HG02642 (cell line): ENCODE measurements around the gene LRRC71.

ENCODE experiments used
- ATAC-seq: cut with Tn5 transposase; IDR thresholded peaks from one replicate; pipeline ENCODE4 v1.9.1; 2021; ENCODE audit warnings: mild to moderate bottlenecking; ENCODE audit not compliant: unreplicated experiment, poor library complexity

Gene LRRC71

GRCh38 chr1:156920233-156921052 is at the start of gene LRRC71:
TSS of gene LRRC71 (plus strand) at chr1:156920632. CDS start at chr1:156920804, 172 bp downstream.
- ATAC-seq = no peak

GRCh38 chr1:156873659-156874058 is 46.8 kb upstream of the LRRC71 start:
- no peak for ATAC-seq

- ATAC-seq = no peak
These were observed 46.3 kb upstream of the LRRC71 start for GRCh38 chr1:156874142-156874541.

GRCh38 chr1:156874572-156875340 is 45.7 kb upstream of the LRRC71 start:
- ATAC-seq = no peak

DNA sequence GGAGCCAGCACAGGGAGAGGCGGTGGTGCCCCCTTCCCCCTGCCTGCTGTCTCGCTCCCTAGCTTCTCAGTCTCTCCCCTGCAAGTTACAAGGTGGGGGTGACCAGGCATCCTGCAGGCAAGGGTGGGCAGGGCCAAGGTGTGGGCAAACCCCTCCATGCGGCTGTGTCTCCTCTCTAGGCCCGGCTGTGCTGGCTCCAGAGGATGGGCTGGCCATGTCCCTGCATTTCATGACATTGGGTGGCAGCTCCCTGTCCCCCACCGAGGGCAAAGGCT is 45.2 kb upstream of the LRRC71 start:
- ATAC-seq = no peak

DNA sequence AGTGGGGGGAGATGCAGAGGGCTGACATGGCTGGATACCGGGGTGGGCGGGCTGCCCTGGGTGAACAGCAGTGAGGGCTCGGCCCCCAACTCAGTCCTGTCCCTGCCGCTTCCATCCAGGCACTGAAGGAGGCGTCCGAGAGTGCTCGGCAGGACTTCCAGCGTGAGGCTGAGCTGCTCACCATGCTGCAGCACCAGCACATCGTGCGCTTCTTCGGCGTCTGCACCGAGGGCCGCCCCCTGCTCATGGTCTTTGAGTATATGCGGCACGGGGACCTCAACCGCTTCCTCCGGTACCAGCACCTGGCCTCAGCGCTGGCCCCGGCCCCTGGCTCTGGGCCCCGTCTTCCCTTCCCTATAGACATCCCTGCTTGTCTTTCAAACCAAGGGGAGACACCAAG is 44.2 kb upstream of the LRRC71 start:
- ATAC-seq = no peak

- ATAC-seq = no peak
These were observed 42.8 kb upstream of the LRRC71 start for GRCh38 chr1:156877433-156878170.

GRCh38 chr1:156879876-156880275 is 40.6 kb upstream of the LRRC71 start:
- ATAC-seq = no peak

DNA sequence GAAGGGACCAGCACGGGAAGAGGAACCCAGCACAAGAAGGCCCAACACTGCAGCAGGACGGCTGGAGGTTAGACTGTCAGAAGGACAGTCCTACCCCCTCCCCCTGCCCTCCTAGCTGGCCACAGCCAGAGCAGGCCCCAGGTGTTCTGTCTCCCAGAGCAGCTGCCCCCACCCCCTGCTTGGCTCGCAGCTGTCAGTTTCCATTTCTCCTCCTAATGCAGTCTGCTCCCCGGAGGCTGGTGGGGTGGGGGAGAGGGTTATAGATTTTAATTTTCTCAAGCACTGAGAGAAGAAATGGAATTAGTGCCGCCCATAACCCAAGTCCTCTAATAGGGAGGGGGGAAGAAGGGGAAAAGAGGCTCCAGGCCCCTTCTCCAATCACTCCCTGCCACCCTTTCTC is 40.0 kb upstream of the LRRC71 start:
- ATAC-seq = no peak

DNA sequence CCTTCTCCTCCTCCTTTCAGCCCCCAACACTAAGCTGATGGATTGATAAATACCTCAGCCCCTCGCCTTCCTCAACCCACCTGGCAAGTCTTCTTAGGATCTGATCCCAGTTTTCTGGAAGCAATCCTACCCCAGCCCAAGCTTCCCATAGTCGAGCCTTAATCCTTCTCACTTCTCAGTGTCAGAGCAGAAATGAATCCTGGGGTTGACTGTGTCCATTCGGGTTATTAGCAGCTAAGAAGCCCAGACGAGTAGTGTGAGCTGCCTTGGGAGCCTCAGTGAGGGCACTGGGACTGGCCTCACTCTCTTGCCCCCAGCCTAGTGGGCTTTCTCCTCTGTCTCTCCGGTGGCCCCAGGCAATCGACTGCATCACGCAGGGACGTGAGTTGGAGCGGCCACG is 39.3 kb upstream of the LRRC71 start:
- no peak for ATAC-seq

- ATAC-seq = no peak
These were observed 38.8 kb upstream of the LRRC71 start for GRCh38 chr1:156881663-156882062.

DNA sequence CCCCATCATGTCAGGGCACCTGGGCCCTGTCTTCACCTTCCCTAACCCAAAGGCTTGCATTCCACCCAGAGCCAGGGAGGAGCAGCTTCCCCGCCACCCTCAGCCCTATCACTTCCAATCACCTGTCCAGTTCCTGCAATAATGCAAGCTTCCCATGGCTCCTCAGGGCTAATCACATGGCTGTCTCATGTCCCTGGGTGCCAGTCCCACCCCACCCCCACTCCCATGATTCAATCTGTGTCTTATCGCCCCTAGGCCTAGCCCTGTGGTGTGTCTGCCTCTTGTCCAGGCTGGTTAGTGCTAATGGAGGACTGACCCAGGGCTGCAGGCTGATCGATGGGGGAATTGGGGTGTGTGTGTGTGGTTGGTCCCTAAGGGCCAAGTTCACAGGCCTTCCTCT is 37.9 kb upstream of the LRRC71 start:
- ATAC-seq = no peak

DNA sequence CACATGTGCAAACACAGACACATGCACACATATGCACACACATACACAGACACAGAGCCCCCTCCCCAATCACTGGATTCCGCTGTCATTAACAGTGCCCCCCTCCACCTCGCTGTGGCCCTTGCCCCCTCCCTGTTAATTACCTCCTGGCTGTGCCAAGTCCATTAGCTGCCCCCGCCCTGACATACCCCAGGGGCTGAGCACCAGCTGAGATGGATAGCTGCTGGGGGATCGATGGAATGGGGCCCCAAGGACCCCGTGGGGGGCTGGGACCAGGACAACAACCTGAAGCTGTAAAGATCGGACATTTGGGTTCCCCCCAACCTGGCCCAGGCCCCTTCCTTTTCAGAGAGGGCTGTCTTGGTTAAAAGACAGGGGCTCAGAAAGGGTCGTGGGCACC is 36.5 kb upstream of the LRRC71 start:
- ATAC-seq = no peak

DNA sequence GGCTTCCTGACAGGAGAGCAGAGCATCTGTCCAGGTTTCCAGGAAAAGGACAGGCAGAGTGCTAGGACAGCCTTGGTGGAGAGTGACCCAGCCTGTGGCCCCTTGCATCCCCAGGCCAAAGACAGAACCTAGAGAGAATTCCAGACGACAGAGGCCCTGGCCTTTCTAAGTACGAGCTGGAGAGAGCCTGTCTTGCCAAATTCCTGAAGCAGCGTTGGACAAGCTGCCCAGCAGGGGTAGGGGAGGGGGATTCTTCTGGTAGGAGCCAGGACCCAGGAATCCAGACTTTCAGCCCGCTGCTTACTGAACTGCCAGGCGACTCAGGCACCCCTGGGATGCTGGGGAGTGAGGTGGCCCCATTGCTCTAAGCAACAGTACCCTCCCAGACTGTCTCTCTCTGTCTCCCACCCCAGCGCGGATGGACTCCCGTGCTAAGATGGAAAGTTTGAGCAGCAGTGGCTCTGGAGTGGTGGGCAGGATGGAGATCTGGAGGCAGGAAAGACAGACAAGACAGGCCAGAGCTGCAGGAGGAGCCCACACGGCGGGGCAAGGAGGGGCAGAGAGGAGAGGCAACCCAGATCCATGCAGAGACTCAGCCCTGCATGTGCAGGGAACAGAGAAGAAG is 35.8 kb upstream of the LRRC71 start:
- ATAC-seq = no peak

DNA sequence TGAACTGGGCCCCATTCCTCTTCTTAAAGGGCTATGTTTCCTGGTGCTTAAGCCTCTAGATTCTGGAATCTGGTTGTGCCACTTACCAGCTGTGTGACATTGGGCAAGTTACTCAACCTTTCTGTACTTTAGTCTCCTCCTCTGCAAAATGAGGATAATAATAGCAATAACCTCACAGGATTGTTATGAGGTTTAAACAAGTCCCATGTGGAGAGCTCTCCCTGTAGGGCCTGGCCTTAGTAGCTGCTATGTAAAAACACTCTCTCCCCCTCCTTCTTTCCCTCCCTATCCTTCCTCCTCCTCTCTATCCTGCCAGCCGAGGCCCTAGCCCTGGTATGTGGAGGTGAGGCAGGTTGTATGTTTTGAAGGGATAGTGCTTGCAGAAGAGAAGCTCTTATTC is 35.1 kb upstream of the LRRC71 start:
- no peak for ATAC-seq

DNA sequence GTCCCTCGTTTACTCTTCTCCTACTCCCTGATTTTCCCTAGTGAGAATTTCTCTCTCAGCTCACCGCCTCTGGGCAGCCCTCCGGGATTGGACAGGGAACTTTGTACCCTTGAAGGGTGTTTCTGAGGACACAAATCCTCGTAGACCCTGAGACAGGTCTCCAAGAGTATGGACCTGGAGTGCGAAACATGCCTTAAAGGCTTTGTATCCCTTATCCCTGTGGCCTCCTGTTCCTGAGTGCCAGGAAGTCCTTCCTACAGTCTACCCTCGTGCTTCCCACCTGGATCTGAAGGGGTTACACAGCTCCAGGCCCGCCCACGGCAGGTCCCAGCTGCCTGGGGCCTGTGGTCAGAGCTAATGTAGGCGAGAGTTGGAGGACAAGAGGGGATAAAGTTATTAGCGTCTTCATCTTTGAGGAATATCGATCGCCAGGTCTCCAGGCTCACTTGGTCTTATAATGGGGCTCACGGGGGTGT is 34.5 kb upstream of the LRRC71 start:
- no peak for ATAC-seq

GRCh38 chr1:156886583-156887281 is 33.7 kb upstream of the LRRC71 start:
- ATAC-seq = no peak

DNA sequence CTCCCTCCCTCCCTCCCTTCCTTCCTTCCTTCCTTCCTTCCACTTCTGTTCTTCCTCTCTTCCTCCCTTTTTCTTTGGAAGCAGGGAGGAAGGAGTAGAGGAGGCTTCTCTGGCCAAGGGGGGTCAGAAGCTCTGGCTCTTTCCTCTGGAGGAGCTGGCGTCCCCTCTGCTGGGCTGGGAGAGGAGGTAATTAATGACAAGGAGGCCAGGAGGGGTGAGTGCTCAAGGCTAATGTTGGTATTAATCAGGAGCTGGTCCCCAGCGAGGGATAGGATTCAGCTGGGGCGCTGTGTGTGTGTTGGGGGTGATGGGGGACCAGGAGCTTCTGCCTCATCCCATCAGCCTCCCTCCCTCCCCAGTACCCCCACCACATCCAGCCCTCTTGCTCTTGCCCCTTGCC is 33.1 kb upstream of the LRRC71 start:
- ATAC-seq = no peak

DNA sequence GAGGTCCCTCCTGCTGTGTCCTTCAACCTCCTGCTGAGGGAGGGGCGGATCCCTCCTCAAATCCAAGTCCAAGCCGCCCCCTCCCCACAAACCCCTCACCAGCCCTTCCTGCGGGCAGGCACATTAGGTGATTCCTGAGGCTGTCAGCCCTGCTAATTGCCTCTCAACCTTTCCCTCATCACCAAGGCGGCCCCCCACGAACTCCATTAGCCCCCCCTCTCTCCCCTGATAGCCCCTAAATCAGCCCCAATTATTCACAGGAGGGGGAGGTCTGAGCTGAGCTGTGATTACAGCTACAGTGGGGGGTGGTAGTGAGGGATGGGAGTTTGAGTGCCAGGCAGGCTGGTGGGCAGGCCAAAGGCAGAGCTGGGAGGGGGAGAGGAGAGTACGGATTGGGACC is 32.7 kb upstream of the LRRC71 start:
- no peak for ATAC-seq
